ENCODE measurements around the gene FGFRL1.
"Not testable (repeated sequence)": the region's sequence is repeated elsewhere in the genome, so short reads cannot be mapped to it uniquely, and the experiment has no call there.

DNA sequence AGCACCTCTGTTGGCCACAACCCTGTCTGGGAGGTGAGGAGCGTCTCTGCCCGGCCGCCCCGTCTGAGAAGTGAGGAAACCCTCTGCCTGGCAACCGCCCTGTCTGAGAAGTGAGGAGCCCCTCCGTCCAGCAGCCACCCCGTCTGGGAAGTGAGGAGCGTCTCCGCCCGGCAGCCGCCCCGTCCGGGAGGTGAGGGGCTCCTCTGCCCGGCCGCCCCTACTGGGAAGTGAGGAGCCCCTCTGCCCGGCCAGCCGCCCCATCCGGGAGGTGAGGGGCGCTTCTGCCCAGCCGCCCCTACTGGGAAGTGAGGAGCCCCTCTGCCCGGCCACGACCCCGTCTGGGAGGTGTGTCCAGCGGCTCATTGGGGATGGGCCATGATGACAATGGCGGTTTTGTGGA is 35.4 kb upstream of the FGFRL1 start:
- TF ChIP-seq, protein P1, sequence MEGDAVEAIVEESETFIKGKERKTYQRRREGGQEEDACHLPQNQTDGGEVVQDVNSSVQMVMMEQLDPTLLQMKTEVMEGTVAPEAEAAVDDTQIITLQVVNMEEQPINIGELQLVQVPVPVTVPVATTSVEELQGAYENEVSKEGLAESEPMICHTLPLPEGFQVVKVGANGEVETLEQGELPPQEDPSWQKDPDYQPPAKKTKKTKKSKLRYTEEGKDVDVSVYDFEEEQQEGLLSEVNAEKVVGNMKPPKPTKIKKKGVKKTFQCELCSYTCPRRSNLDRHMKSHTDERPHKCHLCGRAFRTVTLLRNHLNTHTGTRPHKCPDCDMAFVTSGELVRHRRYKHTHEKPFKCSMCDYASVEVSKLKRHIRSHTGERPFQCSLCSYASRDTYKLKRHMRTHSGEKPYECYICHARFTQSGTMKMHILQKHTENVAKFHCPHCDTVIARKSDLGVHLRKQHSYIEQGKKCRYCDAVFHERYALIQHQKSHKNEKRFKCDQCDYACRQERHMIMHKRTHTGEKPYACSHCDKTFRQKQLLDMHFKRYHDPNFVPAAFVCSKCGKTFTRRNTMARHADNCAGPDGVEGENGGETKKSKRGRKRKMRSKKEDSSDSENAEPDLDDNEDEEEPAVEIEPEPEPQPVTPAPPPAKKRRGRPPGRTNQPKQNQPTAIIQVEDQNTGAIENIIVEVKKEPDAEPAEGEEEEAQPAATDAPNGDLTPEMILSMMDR (IDR thresholded peaks at IDR 0.05) = not testable (repeated sequence)
- not testable (repeated sequence) for TF ChIP-seq POLR2A (IDR thresholded peaks at IDR 0.05)

All from right lobe of liver (tissue), 4 donors.